Measurements from ENCODE around the gene KCNG2.

The KCNG2 gene

GRCh38 chr18:79875531-79875919 is 77.8 kb downstream of the KCNG2 start:
- Histone ChIP-seq H3K14ac (ENCODE audit: low read length) (no peak overlapping the region), H4K8ac (ENCODE audit: low read depth, low read length) (no peak overlapping the region), H3K4me3 (ENCODE audit: low read depth, low read length) (no peak overlapping the region), H3K27me3 (ENCODE audit: insufficient read depth, low read length) (no peaks in the 10 kb centered on the region), H2BK120ac (ENCODE audit: insufficient read depth, low read length, poor library complexity) (no peak overlapping the region), H2BK5ac (ENCODE audit: low read depth, low read length, poor library complexity) (no peak overlapping the region), H4K91ac (ENCODE audit: low read depth, low read length) (no peak overlapping the region), H3K18ac (ENCODE audit: low read length) (no peak overlapping the region), H3K9me3 (ENCODE audit: insufficient read depth, low read depth, low read length) (peaks cover 3% of the 10 kb centered on the region), H2BK12ac (ENCODE audit: low read length) (no peak overlapping the region), H4K12ac (ENCODE audit: low read depth, low read length) (no peak overlapping the region), H2AFZ (ENCODE audit: insufficient read depth, low read length, poor library complexity) (no peak overlapping the region), H3K4me1 (ENCODE audit: control insufficient read depth in 1 of 2, insufficient read depth in 2 of 2, low read length in 2 of 2) (no peaks in the 10 kb centered on the region), H3K4ac (ENCODE audit: low read depth, low read length) (no peak overlapping the region), H3K36me3 (ENCODE audit: control insufficient read depth in 1 of 2, insufficient read depth in 2 of 2, low read length in 2 of 2) (no peaks in the 10 kb centered on the region), H3K79me1 (ENCODE audit: low read length) (no peaks in the 10 kb centered on the region), H3K4me2 (ENCODE audit: low read length) (no peak overlapping the region), H3K79me2 (ENCODE audit: control insufficient read depth, insufficient read depth, low read length, poor library complexity) (no peaks in the 10 kb centered on the region), H3K23ac (ENCODE audit: low read length) (no peak overlapping the region), H3K9ac (ENCODE audit: low read length) (no peak overlapping the region), H2AK5ac (ENCODE audit: low read length) (no peak overlapping the region), H3K27ac (ENCODE audit: low read depth, low read length) (no peak overlapping the region)
- no CpG with 5 or more reads among the region's 15 CpGs for WGBS (ENCODE audit: extremely low coverage, insufficient coverage, insufficient read length)
- no peak for DNase-seq

DNA sequence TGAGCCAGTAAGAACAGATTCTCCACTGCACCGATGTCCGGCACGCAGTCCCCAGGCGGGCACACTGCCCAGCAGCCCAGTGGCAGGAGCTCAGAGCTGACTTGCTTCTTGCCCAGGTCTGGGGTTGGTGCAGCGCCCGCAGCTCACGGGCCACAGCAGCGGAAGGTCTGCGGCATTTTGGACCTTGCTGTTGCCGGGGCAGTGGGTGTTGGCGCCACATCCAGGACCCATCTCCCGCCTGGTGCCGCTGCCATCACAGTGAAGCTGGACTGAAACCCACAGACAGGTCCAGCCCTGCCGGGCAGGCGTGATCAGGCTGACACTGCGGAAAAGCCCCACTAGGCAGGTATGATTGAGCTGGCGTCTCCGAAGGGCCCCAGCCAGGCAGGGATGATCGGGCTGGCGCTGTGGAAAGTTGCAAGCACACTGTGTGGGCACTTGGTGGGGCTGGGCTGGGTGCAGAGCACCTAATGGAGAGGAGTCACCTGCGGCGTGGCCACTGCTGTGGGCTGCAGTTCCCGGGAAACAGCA is 78.3 kb downstream of the KCNG2 start:
- Histone ChIP-seq H2AK5ac (ENCODE audit: low read length) (no peak overlapping the region), H3K36me3 (ENCODE audit: control insufficient read depth in 1 of 2, insufficient read depth in 2 of 2, low read length in 2 of 2) (no peaks in the 10 kb centered on the region), H3K23ac (ENCODE audit: low read length) (no peak overlapping the region), H4K12ac (ENCODE audit: low read depth, low read length) (no peak overlapping the region), H3K79me2 (ENCODE audit: control insufficient read depth, insufficient read depth, low read length, poor library complexity) (no peaks in the 10 kb centered on the region), H2BK12ac (ENCODE audit: low read length) (no peak overlapping the region), H2BK120ac (ENCODE audit: insufficient read depth, low read length, poor library complexity) (no peak overlapping the region), H3K4ac (ENCODE audit: low read depth, low read length) (no peak overlapping the region), H2AFZ (ENCODE audit: insufficient read depth, low read length, poor library complexity) (no peak overlapping the region), H3K4me1 (ENCODE audit: control insufficient read depth in 1 of 2, insufficient read depth in 2 of 2, low read length in 2 of 2) (no peaks in the 10 kb centered on the region), H3K9me3 (ENCODE audit: insufficient read depth, low read depth, low read length) (peaks cover 3% of the 10 kb centered on the region), H3K18ac (ENCODE audit: low read length) (no peak overlapping the region), H3K79me1 (ENCODE audit: low read length) (no peaks in the 10 kb centered on the region), H4K8ac (ENCODE audit: low read depth, low read length) (no peak overlapping the region), H2BK5ac (ENCODE audit: low read depth, low read length, poor library complexity) (no peak overlapping the region), H3K4me3 (ENCODE audit: low read depth, low read length) (no peak overlapping the region), H4K91ac (ENCODE audit: low read depth, low read length) (no peak overlapping the region), H3K14ac (ENCODE audit: low read length) (no peak overlapping the region), H3K27ac (ENCODE audit: low read depth, low read length) (no peak overlapping the region), H3K9ac (ENCODE audit: low read length) (no peak overlapping the region), H3K4me2 (ENCODE audit: low read length) (no peak overlapping the region), H3K27me3 (ENCODE audit: insufficient read depth, low read length) (no peaks in the 10 kb centered on the region)
- no CpG with 5 or more reads among the region's 23 CpGs for WGBS (ENCODE audit: extremely low coverage, insufficient coverage, insufficient read length)
- no peak for DNase-seq

DNA sequence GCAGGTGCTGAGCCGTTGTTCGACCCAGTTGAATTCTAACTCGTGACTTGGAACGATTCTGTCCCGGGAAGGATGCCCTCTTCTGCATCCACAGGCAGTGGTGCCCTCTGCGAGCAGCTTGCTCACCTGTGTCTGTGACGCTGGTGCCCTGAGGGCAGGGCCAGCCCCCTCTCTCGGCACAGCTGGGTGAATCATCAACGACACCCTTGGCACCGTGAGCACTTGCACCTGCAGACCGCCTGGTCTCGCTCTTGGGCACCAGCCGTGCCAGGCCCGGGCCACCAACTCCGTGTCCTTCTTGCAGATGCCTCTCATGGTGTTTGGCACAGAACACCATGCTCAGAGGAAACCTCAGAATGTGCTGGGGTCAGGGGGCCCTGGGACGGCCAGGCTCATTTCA is 78.8 kb downstream of the KCNG2 start:
- no peaks in the 10 kb centered on the region for H3K79me1 ChIP-seq (ENCODE audit: low read length)
- H3K23ac ChIP-seq (ENCODE audit: low read length): no peak overlapping the region
- peaks cover 3% of the 10 kb centered on the region for H3K9me3 ChIP-seq (ENCODE audit: insufficient read depth, low read depth, low read length)
- no peak overlapping the region for H4K8ac ChIP-seq (ENCODE audit: low read depth, low read length)
- no peak overlapping the region for H3K9ac ChIP-seq (ENCODE audit: low read length)
- no peak overlapping the region for H3K27ac ChIP-seq (ENCODE audit: low read depth, low read length)
- H2AFZ ChIP-seq (ENCODE audit: insufficient read depth, low read length, poor library complexity): no peak overlapping the region
- no peaks in the 10 kb centered on the region for H3K4me1 ChIP-seq (ENCODE audit: control insufficient read depth in 1 of 2, insufficient read depth in 2 of 2, low read length in 2 of 2)
- no peak overlapping the region for H4K91ac ChIP-seq (ENCODE audit: low read depth, low read length)
- no peak overlapping the region for H3K4me3 ChIP-seq (ENCODE audit: low read depth, low read length)
- H3K27me3 ChIP-seq (ENCODE audit: insufficient read depth, low read length): no peaks in the 10 kb centered on the region
- no peak overlapping the region for H2AK5ac ChIP-seq (ENCODE audit: low read length)
- H3K4ac ChIP-seq (ENCODE audit: low read depth, low read length): no peak overlapping the region
- no peak overlapping the region for H4K12ac ChIP-seq (ENCODE audit: low read depth, low read length)
- no peak overlapping the region for H2BK5ac ChIP-seq (ENCODE audit: low read depth, low read length, poor library complexity)
- H3K79me2 ChIP-seq (ENCODE audit: control insufficient read depth, insufficient read depth, low read length, poor library complexity): no peaks in the 10 kb centered on the region
- no peak overlapping the region for H3K18ac ChIP-seq (ENCODE audit: low read length)
- H3K4me2 ChIP-seq (ENCODE audit: low read length): no peak overlapping the region
- no CpG with 5 or more reads among the region's 16 CpGs for WGBS (ENCODE audit: extremely low coverage, insufficient coverage, insufficient read length)
- no peaks in the 10 kb centered on the region for H3K36me3 ChIP-seq (ENCODE audit: control insufficient read depth in 1 of 2, insufficient read depth in 2 of 2, low read length in 2 of 2)
- no peak overlapping the region for H2BK120ac ChIP-seq (ENCODE audit: insufficient read depth, low read length, poor library complexity)
- H3K14ac ChIP-seq (ENCODE audit: low read length): no peak overlapping the region
- DNase-seq: no peak
- H2BK12ac ChIP-seq (ENCODE audit: low read length): no peak overlapping the region

- Histone ChIP-seq H3K4me3 (ENCODE audit: low read depth, low read length) (peak overlapping the region; percentile 23), H4K12ac (ENCODE audit: low read depth, low read length) (no peak overlapping the region), H3K27me3 (ENCODE audit: insufficient read depth, low read length) (no peaks in the 10 kb centered on the region), H3K27ac (ENCODE audit: low read depth, low read length) (no peak overlapping the region), H3K9me3 (ENCODE audit: insufficient read depth, low read depth, low read length) (peaks cover 3% of the 10 kb centered on the region), H2AFZ (ENCODE audit: insufficient read depth, low read length, poor library complexity) (no peak overlapping the region), H3K14ac (ENCODE audit: low read length) (no peak overlapping the region), H3K9ac (ENCODE audit: low read length) (no peak overlapping the region), H3K79me1 (ENCODE audit: low read length) (no peaks in the 10 kb centered on the region), H4K91ac (ENCODE audit: low read depth, low read length) (no peak overlapping the region), H4K8ac (ENCODE audit: low read depth, low read length) (no peak overlapping the region), H3K4ac (ENCODE audit: low read depth, low read length) (no peak overlapping the region), H2BK5ac (ENCODE audit: low read depth, low read length, poor library complexity) (no peak overlapping the region), H2BK12ac (ENCODE audit: low read length) (no peak overlapping the region), H3K18ac (ENCODE audit: low read length) (no peak overlapping the region), H3K4me1 (ENCODE audit: control insufficient read depth in 1 of 2, insufficient read depth in 2 of 2, low read length in 2 of 2) (no peaks in the 10 kb centered on the region), H2AK5ac (ENCODE audit: low read length) (no peak overlapping the region), H3K36me3 (ENCODE audit: control insufficient read depth in 1 of 2, insufficient read depth in 2 of 2, low read length in 2 of 2) (no peaks in the 10 kb centered on the region), H3K23ac (ENCODE audit: low read length) (no peak overlapping the region), H3K4me2 (ENCODE audit: low read length) (no peak overlapping the region), H3K79me2 (ENCODE audit: control insufficient read depth, insufficient read depth, low read length, poor library complexity) (no peaks in the 10 kb centered on the region), H2BK120ac (ENCODE audit: insufficient read depth, low read length, poor library complexity) (no peak overlapping the region)
- no peak for DNase-seq
- no CpG with 5 or more reads among the region's 38 CpGs for WGBS (ENCODE audit: extremely low coverage, insufficient coverage, insufficient read length)
Measured at GRCh38 chr18:79877163-79878091, 79.7 kb downstream of the KCNG2 start.

All from trophoblast cell (in vitro differentiated cells and primary cell).